Stimulated activated CD8-positive, alpha-beta memory T cell treated with anti-CD3 and anti-CD28 coated beads, Interleukin-7, amount 100 ng/mL, for 24 hours (primary cell): ENCODE data around the gene OCA2.

Experiments used
- DNase-seq: peaks from one replicate; pipeline ENCODE4 v3.0.0-alpha.2; 2020; ENCODE audit warnings: low read depth

OCA2 gene

GRCh38 chr15:27939246-27939645 is 159.9 kb downstream of the OCA2 start:
- DNase-seq: no peak

DNA sequence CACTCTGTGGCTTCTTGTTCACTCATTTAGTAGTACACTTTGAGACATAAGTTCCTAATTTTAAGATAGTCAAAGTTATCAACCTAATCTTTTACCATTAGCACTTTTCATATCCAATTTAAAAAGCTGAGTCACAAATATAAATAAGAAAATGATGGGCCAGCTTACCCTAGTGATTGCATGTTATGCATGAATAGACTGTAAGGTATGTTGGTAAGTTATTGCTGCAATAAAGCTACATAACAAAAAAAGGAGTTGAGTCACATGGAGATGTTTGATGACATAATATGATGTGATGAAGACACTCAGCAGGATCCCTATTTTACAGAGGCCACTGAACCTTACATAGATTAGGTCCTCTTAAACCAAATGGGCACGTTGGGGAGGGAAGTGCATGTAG is 161.3 kb downstream of the OCA2 start:
- no peak for DNase-seq

GRCh38 chr15:27936164-27936563 is 163.0 kb downstream of the OCA2 start:
- no peak for DNase-seq

DNA sequence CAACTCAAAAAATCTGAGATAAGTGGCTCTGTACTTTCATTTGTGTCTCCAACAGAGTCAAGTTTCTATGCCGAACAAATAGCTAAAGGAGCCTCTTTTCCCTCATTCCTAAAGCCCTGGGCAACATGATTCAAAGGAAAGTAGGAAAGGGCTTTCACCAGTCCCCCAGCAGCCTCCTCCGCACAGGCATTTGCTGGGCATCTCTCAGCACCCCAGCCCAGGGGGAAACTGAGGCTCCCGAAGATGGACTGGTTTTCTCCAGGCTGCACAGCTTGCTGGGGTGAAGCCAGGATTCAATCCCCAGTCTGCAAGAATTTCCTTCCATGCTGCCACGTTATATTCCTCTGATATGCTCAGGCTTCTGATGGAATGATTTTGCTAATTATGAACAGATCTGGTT is 163.8 kb downstream of the OCA2 start:
- DNase-seq: no peak

- no peak for DNase-seq
These were observed 164.3 kb downstream of the OCA2 start for GRCh38 chr15:27934782-27935181.

DNA sequence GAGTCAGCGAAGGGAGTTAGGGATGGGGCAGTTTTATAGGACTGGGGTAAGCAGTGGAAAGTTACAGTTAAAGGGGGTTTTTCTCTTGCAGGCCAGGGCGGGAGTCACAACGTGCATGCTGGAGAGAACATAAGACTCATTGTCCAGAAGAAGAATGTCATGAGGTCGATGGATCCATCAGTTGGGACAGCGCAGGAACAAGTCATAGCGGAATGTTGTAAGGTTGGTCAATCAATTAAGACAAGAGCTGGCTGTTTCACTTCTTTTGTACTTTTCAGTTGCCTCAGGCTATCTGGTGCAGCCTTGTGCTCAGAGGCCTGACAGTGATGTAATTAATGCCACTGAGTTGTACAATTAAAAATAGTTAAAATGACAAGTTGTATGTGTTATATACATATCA is 165.6 kb downstream of the OCA2 start:
- no peak for DNase-seq

DNA sequence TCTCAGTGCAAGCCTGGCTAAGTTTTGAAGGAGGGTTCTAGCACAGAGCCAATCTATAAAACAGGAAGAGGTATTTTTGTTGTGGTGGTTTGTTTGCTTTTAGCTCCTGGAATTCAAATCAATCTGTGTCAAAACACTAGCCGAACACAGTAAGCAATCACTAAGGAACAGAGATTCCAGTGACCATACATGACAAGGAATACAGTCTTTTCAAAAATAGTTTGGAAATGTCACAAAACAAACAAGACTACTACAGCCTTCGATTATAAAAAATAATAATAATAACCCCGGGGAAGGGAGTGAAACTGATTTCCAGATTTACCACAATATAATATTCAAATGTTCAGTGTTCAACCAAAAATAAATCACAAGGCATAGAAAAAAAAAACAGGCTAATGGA is 166.5 kb downstream of the OCA2 start:
- no peak for DNase-seq

GRCh38 chr15:27928386-27928785 is 170.7 kb downstream of the OCA2 start:
- DNase-seq: no peak

- no peak for DNase-seq
These were observed 186.8 kb downstream of the OCA2 start for GRCh38 chr15:27912283-27912682.

- DNase-seq: no peak
These were observed 192.3 kb downstream of the OCA2 start for GRCh38 chr15:27906802-27907201.

DNA sequence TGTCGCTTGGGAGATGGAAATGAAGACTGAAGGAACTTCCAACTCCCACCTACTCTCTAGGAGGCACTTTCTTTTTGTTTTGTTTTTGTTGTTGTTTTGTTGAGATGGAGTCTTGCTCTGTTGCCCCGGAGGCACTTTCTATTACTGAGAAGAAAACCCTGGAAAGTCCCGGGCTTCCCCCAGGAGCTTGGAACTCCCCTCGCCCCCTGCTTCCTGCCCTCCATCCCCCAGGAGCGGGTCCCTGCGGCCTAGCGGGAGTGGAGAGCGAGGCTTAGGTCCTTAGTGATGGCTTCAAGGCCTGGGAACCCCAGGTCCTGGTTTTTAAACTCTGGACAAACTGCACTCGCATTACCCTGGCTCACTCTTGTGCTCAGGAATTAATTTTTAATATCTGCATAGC is 195.7 kb downstream of the OCA2 start:
- DNase-seq: no peak

- DNase-seq: no peak
These were observed 196.3 kb downstream of the OCA2 start for GRCh38 chr15:27902680-27903385.

- no peak for DNase-seq
These were observed 199.4 kb downstream of the OCA2 start for GRCh38 chr15:27899583-27900285.

DNA sequence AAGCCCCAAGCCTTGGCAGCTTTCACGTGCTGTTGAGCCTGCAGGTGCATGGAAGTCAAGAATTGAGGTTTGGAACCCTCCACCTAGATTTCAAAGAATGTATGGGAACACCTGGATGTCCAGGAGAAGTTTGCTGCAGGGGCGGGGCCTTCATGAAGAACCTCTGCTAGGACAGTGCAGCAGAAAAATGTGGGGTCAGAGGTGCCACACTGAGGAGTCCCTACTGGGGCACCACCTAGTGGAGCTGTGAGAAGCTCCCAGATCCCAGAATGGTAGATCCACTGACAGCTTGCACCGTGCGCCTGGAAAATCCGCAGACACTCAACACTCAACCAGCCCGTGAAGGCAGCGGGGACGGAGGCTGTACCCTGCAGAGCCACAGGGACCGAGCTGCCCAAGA is 201.6 kb downstream of the OCA2 start:
- no peak for DNase-seq

DNA sequence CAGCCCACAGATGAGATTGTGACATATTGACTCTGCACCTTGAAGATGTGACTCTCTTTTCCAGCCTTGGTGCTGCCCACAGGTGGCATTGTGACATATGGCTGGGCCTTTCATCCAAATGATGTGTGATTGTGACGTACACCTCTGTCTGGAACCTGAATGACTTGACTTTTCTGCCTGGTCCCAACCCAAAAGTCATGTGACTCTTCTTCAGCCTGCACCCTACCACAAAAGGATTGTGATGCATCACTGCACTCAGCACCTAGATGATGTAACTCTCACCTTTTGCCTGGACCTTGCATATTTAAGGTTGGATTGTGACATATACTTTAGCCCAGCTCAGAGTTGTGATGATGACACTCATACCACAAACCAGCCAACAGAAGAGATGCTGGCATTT is 204.5 kb downstream of the OCA2 start:
- no peak for DNase-seq

DNA sequence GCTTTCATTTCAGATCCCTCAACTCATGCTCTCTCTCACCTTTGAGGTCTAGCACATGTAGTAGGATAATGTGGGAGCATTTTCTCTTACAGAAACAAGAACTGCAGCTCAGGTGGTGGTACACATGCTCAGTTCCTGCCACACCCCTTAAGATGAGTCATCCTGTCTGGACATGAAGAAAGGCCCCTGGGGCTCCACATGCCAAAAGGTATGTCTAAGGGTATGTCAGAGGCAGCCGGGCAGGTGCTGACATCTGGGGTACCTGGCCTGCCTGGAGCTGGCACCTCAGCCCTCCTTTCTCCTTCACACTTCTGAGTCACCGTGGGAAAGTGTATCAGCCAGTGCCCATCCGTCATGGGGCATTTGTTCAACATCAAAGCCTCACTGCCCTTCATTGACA is 209.9 kb downstream of the OCA2 start:
- no peak for DNase-seq

- DNase-seq: no peak
These were observed 213.9 kb downstream of the OCA2 start for GRCh38 chr15:27885201-27885600.

GRCh38 chr15:27884726-27885125 is 214.4 kb downstream of the OCA2 start:
- no peak for DNase-seq

GRCh38 chr15:27878841-27879240 is 220.3 kb downstream of the OCA2 start:
- DNase-seq: no peak

- DNase-seq: no peak
These were observed 225.3 kb downstream of the OCA2 start for GRCh38 chr15:27873828-27874227.

- DNase-seq: no peak
These were observed 226.1 kb downstream of the OCA2 start for GRCh38 chr15:27873039-27873438.

DNA sequence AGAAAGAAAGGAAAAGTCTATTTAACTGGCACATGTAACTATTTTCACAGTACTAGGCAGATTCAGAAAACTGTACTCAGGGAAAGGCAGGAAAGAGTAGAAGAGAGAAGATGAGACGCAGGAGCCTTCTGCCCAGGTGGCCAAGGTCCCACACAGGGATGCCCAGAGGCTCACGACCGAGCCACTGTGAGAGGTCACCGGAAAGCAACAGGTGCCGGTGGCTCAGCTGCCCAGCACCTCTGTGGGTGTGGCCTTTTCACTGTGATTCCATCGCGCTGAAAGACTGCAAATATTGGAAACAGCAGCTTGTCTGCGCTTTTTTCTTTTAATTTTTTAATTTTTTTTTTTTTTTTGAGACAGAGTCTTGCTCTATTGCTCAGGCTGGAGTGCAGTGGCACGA is 226.8 kb downstream of the OCA2 start:
- DNase-seq: no peak

- DNase-seq: no peak
These were observed 227.2 kb downstream of the OCA2 start for GRCh38 chr15:27871902-27872260.
